ENCODE measurements around the gene ZNF77.

The ZNF77 gene

DNA sequence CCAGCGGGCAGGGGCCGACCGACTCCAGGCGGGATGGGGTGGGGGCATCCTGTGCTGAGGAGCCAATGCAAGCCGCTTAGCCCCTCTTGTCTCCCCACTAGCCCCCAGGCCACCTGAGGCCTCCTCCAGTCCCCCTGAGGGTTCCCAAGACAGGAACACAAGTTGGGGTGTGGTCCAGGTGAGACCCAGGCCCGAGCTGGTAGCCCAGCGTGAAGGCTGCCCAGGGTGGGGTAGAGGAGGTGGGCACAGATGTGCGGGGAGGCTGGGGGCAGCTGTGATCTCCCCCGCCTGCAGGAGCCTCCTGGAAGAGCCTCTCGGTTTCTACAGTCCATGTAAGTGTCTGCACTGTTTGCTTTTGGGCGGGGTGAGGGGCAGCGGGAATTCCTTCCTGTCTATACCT is 43.0 kb upstream of the ZNF77 start:
- TF ChIP-seq FOXP2 (optimal IDR thresholded peaks at IDR 0.05; ENCODE audit: borderline replicate concordance, extremely low read depth, extremely low read length, insufficient read depth) (no peak), SIN3A (IDR thresholded peaks at IDR 0.05; ENCODE audit: borderline replicate concordance, insufficient read depth, low read length) (no peak)

DNA sequence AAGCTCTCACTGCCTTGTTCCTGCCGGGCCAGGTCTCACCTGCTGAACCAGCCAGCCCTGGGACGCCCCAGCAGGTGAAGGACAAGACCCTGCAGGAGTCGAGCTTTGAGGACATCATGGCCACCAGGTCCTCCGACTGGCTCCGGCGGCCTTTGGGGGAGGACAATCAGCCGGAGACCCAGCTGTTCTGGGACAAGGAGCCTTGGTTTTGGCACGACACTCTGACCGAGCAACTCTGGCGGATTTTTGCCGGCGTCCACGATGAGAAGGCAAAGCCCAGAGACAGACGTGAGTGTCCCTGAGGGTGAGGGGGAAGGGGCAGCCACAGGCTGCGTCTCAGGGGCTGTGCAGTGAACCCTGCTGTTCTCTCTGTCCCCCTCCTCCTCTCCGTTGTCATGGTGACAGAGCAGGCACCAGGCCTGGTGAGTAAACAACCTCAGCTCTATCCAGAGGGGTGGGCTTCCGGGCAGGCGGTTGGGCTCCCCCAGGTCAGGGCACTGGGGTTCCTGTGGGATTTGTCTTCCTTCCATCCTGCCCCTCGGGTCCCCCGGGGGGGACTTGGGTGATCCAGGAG is 42.3 kb upstream of the ZNF77 start:
- TF ChIP-seq, protein P1, sequence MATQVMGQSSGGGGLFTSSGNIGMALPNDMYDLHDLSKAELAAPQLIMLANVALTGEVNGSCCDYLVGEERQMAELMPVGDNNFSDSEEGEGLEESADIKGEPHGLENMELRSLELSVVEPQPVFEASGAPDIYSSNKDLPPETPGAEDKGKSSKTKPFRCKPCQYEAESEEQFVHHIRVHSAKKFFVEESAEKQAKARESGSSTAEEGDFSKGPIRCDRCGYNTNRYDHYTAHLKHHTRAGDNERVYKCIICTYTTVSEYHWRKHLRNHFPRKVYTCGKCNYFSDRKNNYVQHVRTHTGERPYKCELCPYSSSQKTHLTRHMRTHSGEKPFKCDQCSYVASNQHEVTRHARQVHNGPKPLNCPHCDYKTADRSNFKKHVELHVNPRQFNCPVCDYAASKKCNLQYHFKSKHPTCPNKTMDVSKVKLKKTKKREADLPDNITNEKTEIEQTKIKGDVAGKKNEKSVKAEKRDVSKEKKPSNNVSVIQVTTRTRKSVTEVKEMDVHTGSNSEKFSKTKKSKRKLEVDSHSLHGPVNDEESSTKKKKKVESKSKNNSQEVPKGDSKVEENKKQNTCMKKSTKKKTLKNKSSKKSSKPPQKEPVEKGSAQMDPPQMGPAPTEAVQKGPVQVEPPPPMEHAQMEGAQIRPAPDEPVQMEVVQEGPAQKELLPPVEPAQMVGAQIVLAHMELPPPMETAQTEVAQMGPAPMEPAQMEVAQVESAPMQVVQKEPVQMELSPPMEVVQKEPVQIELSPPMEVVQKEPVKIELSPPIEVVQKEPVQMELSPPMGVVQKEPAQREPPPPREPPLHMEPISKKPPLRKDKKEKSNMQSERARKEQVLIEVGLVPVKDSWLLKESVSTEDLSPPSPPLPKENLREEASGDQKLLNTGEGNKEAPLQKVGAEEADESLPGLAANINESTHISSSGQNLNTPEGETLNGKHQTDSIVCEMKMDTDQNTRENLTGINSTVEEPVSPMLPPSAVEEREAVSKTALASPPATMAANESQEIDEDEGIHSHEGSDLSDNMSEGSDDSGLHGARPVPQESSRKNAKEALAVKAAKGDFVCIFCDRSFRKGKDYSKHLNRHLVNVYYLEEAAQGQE (IDR thresholded peaks at IDR 0.05; ENCODE audit: insufficient read depth in 1 of 2, low read depth in 2 of 2, low read length in 2 of 2), result no peak
- TF ChIP-seq POLR2AphosphoS5 (IDR thresholded peaks at IDR 0.05; ENCODE audit: low read depth, low read length), result no peak
- TF ChIP-seq SIN3A (IDR thresholded peaks at IDR 0.05; ENCODE audit: borderline replicate concordance, insufficient read depth, low read length), result no peak
- TF ChIP-seq TAF1 (IDR thresholded peaks at IDR 0.05; ENCODE audit: borderline replicate concordance, insufficient read depth, low read length), result no peak
- no peak for TF ChIP-seq FOXP2 (optimal IDR thresholded peaks at IDR 0.05; ENCODE audit: borderline replicate concordance, extremely low read depth, extremely low read length, insufficient read depth)

DNA sequence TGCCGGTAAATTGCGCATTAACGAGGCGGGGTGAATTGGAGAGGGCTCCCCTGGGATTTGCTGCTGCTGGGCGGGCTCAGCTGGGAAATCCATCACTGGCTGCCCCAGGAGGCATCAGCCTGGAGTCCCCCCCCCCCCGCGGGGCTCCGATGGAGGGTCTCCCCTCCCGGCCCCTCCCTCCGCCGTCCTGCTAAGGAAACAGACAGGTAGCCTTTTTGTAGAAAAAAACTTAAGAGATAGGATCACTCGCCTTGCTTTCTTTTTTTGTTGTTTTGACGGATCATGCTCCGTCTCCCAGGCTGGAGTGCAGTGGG is 39.4 kb upstream of the ZNF77 start:
- TF ChIP-seq FOXP2 (optimal IDR thresholded peaks at IDR 0.05; ENCODE audit: borderline replicate concordance, extremely low read depth, extremely low read length, insufficient read depth), result no peak
- TF ChIP-seq, protein P1 (IDR thresholded peaks at IDR 0.05; ENCODE audit: insufficient read depth in 1 of 2, low read depth in 2 of 2, low read length in 2 of 2), result no peak
- no peak for TF ChIP-seq TAF1 (IDR thresholded peaks at IDR 0.05; ENCODE audit: borderline replicate concordance, insufficient read depth, low read length)
- TF ChIP-seq SIN3A (IDR thresholded peaks at IDR 0.05; ENCODE audit: borderline replicate concordance, insufficient read depth, low read length), result no peak
- no peak for TF ChIP-seq POLR2AphosphoS5 (IDR thresholded peaks at IDR 0.05; ENCODE audit: low read depth, low read length)

DNA sequence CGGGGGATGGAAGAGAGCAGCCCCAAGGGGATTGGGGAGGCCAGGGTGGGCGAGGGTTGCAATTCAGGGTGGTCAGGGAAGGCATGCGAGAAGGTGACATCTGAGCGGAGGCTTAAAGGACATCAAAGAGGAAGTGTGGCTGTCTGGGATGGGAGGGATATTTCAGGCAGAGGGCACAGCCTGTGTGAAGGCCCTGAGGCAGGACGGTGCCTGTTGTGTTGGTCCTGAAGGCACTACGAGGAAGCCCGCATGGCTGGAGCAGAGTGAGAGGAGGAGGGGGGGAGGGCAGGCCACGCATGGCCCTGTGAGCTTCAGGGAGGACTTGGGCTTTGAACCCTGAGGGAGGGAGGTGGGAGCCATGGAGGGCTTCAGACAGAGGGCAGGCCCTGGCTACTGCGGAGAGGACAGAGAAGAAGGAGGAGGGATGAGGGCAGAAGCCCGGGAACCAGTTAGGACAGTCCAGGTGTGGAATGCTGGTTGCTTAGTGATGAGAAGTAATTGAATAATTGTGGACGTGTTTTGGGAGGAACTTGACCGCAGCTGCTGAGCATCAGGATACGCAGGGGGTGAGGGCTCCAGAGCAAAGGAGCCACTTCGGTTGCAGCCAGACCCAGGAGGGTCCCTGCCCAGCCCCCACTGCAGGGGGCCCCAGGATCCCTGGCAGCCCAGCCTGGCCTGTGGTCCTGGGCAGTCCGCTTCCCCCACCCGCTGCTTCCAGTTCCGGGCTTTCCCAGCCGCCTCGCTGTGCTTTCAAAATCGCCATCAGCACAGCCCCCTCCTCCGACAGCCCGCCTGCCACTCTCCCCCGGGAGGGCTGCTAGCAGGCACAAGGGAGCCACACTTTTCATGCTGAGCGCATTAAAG is 38.8 kb upstream of the ZNF77 start:
- TF ChIP-seq FOXP2 (optimal IDR thresholded peaks at IDR 0.05; ENCODE audit: borderline replicate concordance, extremely low read depth, extremely low read length, insufficient read depth), result no peak
- no peak for TF ChIP-seq TAF1 (IDR thresholded peaks at IDR 0.05; ENCODE audit: borderline replicate concordance, insufficient read depth, low read length)
- no peak for TF ChIP-seq POLR2AphosphoS5 (IDR thresholded peaks at IDR 0.05; ENCODE audit: low read depth, low read length)
- TF ChIP-seq, protein P1 (IDR thresholded peaks at IDR 0.05; ENCODE audit: insufficient read depth in 1 of 2, low read depth in 2 of 2, low read length in 2 of 2), result no peak
- no peak for TF ChIP-seq SIN3A (IDR thresholded peaks at IDR 0.05; ENCODE audit: borderline replicate concordance, insufficient read depth, low read length)

DNA sequence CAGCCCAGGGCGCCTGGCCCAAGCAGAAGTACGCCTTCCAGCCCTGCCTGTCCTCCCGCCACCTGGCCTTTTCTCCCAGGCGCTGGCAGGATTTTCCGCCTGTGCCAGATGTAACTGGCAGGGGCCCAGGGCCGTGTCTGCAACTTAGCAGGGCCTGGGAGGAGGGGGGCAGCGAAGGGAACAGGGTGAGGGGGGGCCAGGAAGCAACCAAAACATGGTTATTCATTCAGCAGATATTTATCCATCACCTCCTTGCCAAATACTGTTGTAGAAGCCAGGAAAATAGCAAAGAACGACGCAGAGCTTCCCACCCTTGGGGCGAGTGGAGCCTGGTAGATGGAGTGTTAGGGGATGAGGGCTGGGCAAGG is 38.2 kb upstream of the ZNF77 start:
- TF ChIP-seq TAF1 (IDR thresholded peaks at IDR 0.05; ENCODE audit: borderline replicate concordance, insufficient read depth, low read length), result no peak
- TF ChIP-seq FOXP2 (optimal IDR thresholded peaks at IDR 0.05; ENCODE audit: borderline replicate concordance, extremely low read depth, extremely low read length, insufficient read depth), result no peak

DNA sequence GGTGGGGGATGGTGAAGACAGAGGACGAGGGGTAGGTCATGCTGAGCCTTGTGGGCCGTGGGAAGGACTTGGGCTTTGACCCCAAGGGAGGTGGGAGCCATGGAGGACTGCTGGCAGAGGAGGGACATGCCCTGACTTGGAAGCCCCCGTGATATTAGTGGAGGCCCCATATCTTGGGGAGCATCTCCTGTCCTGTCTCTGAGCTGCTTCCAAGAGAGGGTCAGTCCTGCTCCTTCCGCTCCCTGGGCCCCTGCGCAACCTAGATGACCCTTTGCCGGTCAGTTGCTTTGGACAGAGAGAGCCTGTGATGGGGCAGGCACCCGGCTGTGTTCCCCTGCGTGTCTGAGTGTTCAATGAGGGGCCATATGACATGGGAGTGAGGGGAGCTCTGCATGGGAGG is 37.8 kb upstream of the ZNF77 start:
- TF ChIP-seq SIN3A (IDR thresholded peaks at IDR 0.05; ENCODE audit: borderline replicate concordance, insufficient read depth, low read length) (no peak), TAF1 (IDR thresholded peaks at IDR 0.05; ENCODE audit: borderline replicate concordance, insufficient read depth, low read length) (no peak), FOXP2 (optimal IDR thresholded peaks at IDR 0.05; ENCODE audit: borderline replicate concordance, extremely low read depth, extremely low read length, insufficient read depth) (no peak), POLR2AphosphoS5 (IDR thresholded peaks at IDR 0.05; ENCODE audit: low read depth, low read length) (no peak)
- TF ChIP-seq, protein P1 (IDR thresholded peaks at IDR 0.05; ENCODE audit: insufficient read depth in 1 of 2, low read depth in 2 of 2, low read length in 2 of 2), result no peak

All from PFSK-1 (cell line).